NCI-H460 (cell line): ENCODE results near the gene CABCOCO1. TPM values are rescaled to one million over a fixed set of nuclear protein-coding genes. Genes with fewer than 3 reads are reported as not detected.

ENCODE experiments used
- DNase-seq: peaks from one replicate; pipeline ENCODE4 v3.0.0-alpha.2; 2016; ENCODE audit warnings: low read depth; ENCODE audit errors: extremely low read depth
- total RNA-seq: library from RNA; depleted of rRNA; stranded (reverse); fragments of >200 nt; shearing (Covaris generic); gene quantifications from 2 replicates; pipeline ENCODE4 v1.2.3, GENCODE V29; 2014; rRNA removed

CABCOCO1 gene
- total RNA-seq, 1 experiment from 2014 or later = 0.22 TPM

- no peak for DNase-seq
These were observed 141.7 kb downstream of the CABCOCO1 start for GRCh38 chr10:61804414-61804813.

- DNase-seq = no peak
These were observed 142.4 kb downstream of the CABCOCO1 start for GRCh38 chr10:61805091-61805490.

- DNase-seq = no peak
These were observed 147.5 kb downstream of the CABCOCO1 start for GRCh38 chr10:61810263-61810662.

GRCh38 chr10:61812052-61812721 is 149.5 kb downstream of the CABCOCO1 start:
- no peak for DNase-seq

- DNase-seq = no peak
These were observed 150.2 kb downstream of the CABCOCO1 start for GRCh38 chr10:61812920-61813319.

GRCh38 chr10:61814160-61814559 is 151.4 kb downstream of the CABCOCO1 start:
- DNase-seq = no peak

- DNase-seq = no peak
These were observed 152.8 kb downstream of the CABCOCO1 start for GRCh38 chr10:61815496-61815895.

Other genes with a start within 250 kb of the CABCOCO1 start
- not detected in 2 replicates for gene TMEM26, start 209.5 kb upstream of the CABCOCO1 start, total RNA-seq
- gene ARID5B, start 238.8 kb downstream of the CABCOCO1 start, total RNA-seq = 1.4 and 1.5 TPM in 2 replicates